HG03196 (cell line): Measurements from ENCODE around the gene AMHR2.

Experiments used
- ATAC-seq: cut with Tn5 transposase; IDR thresholded peaks from one replicate; pipeline ENCODE4 v1.9.1; 2021; ENCODE audit not compliant: unreplicated experiment

Gene AMHR2

GRCh38 chr12:53452159-53453077, 28.8 kb downstream of the AMHR2 start:
- ATAC-seq = no peak

GRCh38 chr12:53453953-53454640, 30.4 kb downstream of the AMHR2 start:
- ATAC-seq = no peak

DNA sequence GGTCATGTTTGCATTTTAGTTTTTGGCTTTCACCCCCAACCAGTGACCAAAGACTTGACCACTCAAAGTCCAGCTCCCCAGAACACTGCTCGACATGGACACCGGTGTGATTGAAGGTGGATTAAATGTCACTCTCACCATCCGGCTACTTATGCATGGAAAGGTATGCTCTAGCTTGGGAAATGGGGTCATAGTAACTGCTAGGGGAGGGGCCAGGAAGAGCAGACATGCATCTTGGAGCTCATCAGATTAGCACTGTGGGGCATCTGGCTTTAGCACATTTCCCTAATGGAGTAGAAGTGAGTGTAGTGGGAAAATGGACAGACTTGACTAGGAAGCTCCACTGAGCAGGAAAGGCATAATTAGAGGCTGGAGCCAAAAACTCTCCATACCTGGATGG, 31.1 kb downstream of the AMHR2 start:
- ATAC-seq = no peak

GRCh38 chr12:53456654-53457366, 33.2 kb downstream of the AMHR2 start:
- no peak for ATAC-seq

DNA sequence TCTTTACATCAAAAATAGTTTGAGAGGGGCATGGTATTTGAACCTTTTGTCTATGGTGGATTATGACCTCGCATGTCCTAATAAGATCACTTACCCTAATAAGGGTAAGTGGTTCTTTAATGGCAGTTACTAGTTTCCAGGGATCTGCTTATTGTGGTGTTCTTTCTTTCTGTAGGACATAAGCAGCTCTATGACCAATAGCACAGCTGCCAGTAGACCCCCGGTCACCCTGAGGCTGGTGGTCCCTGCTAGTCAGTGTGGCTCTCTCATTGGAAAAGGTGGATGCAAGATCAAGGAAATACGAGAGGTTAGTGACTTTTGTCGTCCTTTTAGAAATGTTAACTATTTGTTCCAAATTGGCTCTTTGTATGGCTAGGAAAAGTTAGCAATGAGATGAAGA, 35.4 kb downstream of the AMHR2 start:
- ATAC-seq = no peak

- no peak for ATAC-seq
These were observed 37.4 kb downstream of the AMHR2 start for GRCh38 chr12:53461059-53461458.

- ATAC-seq = no peak
These were observed 37.9 kb downstream of the AMHR2 start for GRCh38 chr12:53461591-53461990.

GRCh38 chr12:53462935-53463334, 39.3 kb downstream of the AMHR2 start:
- no peak for ATAC-seq

DNA sequence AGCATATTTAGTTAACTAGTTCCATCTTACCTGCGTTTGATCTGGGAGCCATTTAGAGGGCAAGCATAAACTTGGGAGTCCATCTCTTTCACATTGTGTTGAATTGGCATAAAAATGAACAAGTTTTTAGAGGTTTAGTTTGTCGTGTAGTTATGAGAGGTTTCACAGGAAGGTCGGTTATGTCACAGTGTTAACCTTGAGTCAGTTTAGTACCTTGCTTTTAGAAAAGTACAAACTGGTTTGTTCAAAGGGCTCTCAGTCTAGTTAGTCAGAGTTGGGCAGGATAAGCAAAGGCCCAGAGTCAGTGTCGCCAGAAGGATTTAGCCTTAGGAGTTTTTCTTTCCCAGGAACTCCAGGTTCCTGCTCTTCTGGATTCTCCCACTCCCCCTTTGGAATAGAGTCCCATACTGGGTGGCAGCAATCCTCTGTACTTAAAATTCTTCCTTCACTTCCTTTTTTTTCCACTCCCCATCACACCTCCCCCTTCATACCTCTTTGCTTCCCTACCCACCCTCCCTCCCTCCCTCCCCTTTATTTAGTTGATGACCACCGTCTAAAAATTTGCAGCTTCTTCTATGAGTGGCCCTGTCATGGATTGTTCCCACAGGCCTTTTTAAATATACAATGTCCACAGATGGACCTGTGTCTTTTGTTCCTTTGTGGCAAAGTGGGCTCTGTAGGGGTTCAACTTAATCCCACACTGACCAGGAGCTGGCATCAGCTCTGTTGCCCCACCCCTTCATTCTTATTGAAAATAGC, 40.3 kb downstream of the AMHR2 start:
- ATAC-seq = no peak

GRCh38 chr12:53464685-53465418, 41.2 kb downstream of the AMHR2 start:
- no peak for ATAC-seq

DNA sequence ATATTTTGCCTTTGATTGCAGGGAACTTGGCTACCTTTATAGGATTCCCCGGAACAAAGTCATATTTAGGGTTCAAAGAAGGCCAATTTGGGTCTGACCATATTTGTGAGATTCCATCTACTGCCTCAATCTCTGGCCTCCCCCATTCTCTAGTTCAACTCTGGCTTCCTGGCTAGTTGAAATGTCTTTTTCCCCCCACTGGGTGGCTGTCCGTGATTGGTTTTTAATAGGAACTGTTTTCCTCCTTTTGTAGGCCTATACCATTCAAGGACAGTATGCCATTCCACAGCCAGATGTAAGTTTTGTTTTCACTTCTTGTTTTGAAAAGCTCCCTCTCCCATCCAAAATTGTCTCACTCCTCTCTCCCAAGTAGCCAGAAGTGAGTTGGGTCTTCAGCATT, 42.0 kb downstream of the AMHR2 start:
- no peak for ATAC-seq

GRCh38 chr12:53466640-53467039, 43.0 kb downstream of the AMHR2 start:
- ATAC-seq = no peak

GRCh38 chr12:53467082-53467481, 43.4 kb downstream of the AMHR2 start:
- ATAC-seq = no peak

GRCh38 chr12:53467880-53468279, 44.2 kb downstream of the AMHR2 start:
- ATAC-seq = no peak

GRCh38 chr12:53468282-53468681, 44.6 kb downstream of the AMHR2 start:
- no peak for ATAC-seq

DNA sequence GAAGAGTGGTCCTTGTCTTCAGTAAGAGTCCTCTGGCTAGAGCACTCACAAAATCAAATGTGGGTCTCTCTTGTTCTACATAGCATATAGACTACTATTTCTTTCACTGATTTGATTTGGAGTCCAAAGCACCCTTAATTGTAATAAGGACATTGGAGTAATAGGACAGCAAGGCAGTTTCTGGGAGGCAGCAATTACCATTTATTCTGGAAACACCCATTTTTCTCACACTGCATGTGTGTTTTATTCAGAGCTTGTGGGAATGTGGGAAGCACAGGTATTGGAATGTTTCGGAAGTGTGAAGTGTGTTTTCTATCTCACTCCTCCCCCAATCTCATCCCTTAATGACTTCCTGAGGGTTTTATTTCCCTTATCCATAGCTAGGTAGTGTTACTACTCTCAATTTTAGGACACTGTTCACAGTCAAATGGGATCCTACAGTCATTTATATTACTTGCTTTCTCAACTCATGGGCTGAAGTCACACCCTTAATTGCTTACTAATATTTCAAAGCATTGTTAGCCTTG, 48.5 kb downstream of the AMHR2 start:
- ATAC-seq = no peak

DNA sequence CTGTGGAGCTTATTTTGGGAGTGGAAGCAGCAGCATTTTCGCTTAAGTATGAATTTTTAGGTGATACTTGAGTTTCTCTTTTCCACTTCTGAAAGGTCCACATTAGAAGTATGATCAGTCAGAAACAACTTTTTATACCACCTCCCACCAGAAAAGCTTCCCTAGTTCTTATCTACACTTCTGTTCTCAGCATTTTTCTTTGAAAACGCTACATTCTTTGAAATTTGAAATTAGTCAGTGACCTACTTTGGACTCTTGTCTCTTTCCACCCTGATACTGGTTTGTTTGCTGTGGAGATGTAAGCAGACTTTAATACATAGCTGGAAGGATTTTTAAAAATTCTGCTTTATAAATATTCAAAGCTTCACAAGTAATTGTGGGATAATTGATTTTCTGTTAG, 50.4 kb downstream of the AMHR2 start:
- no peak for ATAC-seq

DNA sequence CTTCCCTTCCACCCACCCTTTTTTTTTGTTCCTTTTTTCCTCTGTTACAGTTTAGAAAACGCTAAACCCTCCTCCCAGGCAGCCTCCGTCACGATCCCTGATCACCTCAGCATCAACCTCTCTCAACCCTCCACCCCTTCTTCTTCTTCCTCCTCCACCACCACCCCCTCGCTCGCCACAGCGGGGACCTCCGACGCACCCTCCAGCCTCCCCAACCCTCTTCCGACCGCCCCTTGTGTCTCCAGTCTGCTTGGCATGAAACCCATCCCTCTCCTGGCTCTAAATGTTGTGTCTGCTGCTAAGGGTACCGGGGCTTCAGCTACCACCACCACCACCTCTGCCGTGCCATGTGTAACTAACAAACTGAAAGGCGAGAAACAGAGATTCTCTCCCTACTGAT, 51.2 kb downstream of the AMHR2 start:
- no peak for ATAC-seq

DNA sequence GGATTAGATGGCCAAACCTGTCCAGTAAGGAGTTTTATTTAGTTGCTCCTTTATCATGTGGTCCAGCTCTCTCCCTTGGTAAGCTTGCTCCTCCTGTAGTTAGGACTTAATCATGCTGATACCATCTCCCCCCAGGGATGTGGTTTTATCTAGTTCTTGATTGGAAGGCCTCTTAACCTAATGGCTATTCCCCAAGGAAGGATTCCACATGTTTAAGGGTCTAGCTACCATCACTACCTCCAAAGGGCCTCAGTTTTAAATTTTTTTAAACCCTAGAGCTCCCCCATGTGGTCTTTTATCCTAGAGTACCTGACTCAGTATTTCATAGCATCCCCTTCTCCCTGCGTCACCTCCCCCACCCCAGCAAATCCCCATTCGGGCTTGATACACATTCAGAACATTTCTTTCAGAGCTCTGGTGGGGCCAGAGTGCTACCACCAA, 53.1 kb downstream of the AMHR2 start:
- ATAC-seq = no peak

- ATAC-seq = no peak
These were observed 55.2 kb downstream of the AMHR2 start for GRCh38 chr12:53478865-53479264.
